Osteoblast (primary cell): Measurements from ENCODE around the gene TCF7L2. TPM values are rescaled to one million over a fixed set of nuclear protein-coding genes. Genes with fewer than 3 reads are reported as not detected.

Source experiments
- DNase-seq: peaks from one replicate; pipeline ENCODE4 v3.0.0; 2011; ENCODE audit warnings: low spot score, mixed read lengths; ENCODE audit not compliant: insufficient read length; ENCODE audit errors: missing footprints
- H2AFZ ChIP-seq: 2 replicates; pipeline ENCODE4 v1.6.0; 2011; ENCODE audit warnings: mild to moderate bottlenecking, low read length
- H3K27ac ChIP-seq: 2 replicates; pipeline ENCODE4 v1.5.1; 2011; ENCODE audit warnings: mild to moderate bottlenecking, low read depth, low read length, moderate library complexity
- H3K27me3 ChIP-seq: 2 replicates; pipeline ENCODE4 v1.6.0; 2012; ENCODE audit warnings: mild to moderate bottlenecking, control low read depth, inconsistent platforms, low read length, moderate library complexity; ENCODE audit not compliant: insufficient read depth
- H3K36me3 ChIP-seq: 2 replicates; pipeline ENCODE4 v1.5.1; 2011; ENCODE audit warnings: mild to moderate bottlenecking, low read length, control low read depth, moderate library complexity; ENCODE audit not compliant: insufficient read depth
- H3K4me1 ChIP-seq: 2 replicates; pipeline ENCODE4 v1.5.1; 2011; ENCODE audit warnings: mild to moderate bottlenecking, low read length, control low read depth, moderate library complexity; ENCODE audit not compliant: insufficient read depth
- H3K4me2 ChIP-seq: 2 replicates; pipeline ENCODE4 v1.6.0; 2011; ENCODE audit warnings: mild to moderate bottlenecking, low read length; ENCODE audit not compliant: insufficient read depth
- H3K4me3 ChIP-seq: fragments of 200-600 bp; sonication (generic); 3 replicates; pipeline ENCODE4 v1.5.1; 2012; ENCODE audit warnings: mild to moderate bottlenecking, low read length, inconsistent platforms; ENCODE audit not compliant: insufficient read depth
- H3K79me2 ChIP-seq: 2 replicates; pipeline ENCODE4 v1.6.0; 2012; ENCODE audit warnings: mild to moderate bottlenecking, low read length, control low read depth, inconsistent platforms; ENCODE audit not compliant: insufficient read depth
- H3K9me3 ChIP-seq: 2 replicates; pipeline ENCODE4 v1.5.1; 2011; ENCODE audit warnings: low read depth, low read length, control low read depth
- H4K20me1 ChIP-seq: 2 replicates; pipeline ENCODE4 v1.6.0; 2012; ENCODE audit warnings: mild to moderate bottlenecking, low read length, control low read depth; ENCODE audit not compliant: insufficient read depth
- CTCF ChIP-seq: IDR thresholded peaks from 2 replicates; pipeline ENCODE4 v1.5.1; 2011; ENCODE audit warnings: mild to moderate bottlenecking, low read depth, low read length, moderate library complexity; ENCODE audit errors: extremely low read depth
- total RNA-seq: library from RNA; depleted of rRNA; stranded (reverse); fragments of >200 nt; gene quantifications from 2 replicates; pipeline ENCODE4 v1.2.3, GENCODE V29; 2012

The TCF7L2 gene
- total RNA-seq, 1 donor: 9.0 TPM

GRCh38 chr10:113005380-113005779 is 55.3 kb downstream of the TCF7L2 start:
- Histone ChIP-seq H2AFZ (no peak overlapping the region), H3K4me3 (no peak overlapping the region), H3K36me3 (no peaks in the 10 kb centered on the region), H3K79me2 (peaks cover 42% of the 10 kb centered on the region), H3K27me3 (no peaks in the 10 kb centered on the region), H4K20me1 (peaks cover 74% of the 10 kb centered on the region), H3K27ac (no peak overlapping the region), H3K9me3 (no peaks in the 10 kb centered on the region), H3K4me2 (no peak overlapping the region), H3K4me1 (no peaks in the 10 kb centered on the region)
- no peak for DNase-seq
- TF ChIP-seq CTCF: no peak

- Histone ChIP-seq H4K20me1 (peaks cover 79% of the 10 kb centered on the region), H3K4me3 (no peak overlapping the region), H3K9me3 (no peaks in the 10 kb centered on the region), H3K36me3 (no peaks in the 10 kb centered on the region), H3K27me3 (no peaks in the 10 kb centered on the region), H3K27ac (no peak overlapping the region), H3K79me2 (peaks cover 55% of the 10 kb centered on the region), H3K4me1 (no peaks in the 10 kb centered on the region), H3K4me2 (no peak overlapping the region), H2AFZ (no peak overlapping the region)
- DNase-seq: no peak
- no peak for TF ChIP-seq CTCF
Observed at GRCh38 chr10:113006656-113007342, 56.8 kb downstream of the TCF7L2 start.

- peaks cover 55% of the 10 kb centered on the region for H3K79me2 ChIP-seq
- H3K27me3 ChIP-seq: no peaks in the 10 kb centered on the region
- no peaks in the 10 kb centered on the region for H3K9me3 ChIP-seq
- no peaks in the 10 kb centered on the region for H3K4me1 ChIP-seq
- H3K4me3 ChIP-seq: no peak overlapping the region
- H2AFZ ChIP-seq: no peak overlapping the region
- peak overlapping the region; percentile 4 for H3K4me2 ChIP-seq
- DNase-seq: no peak
- TF ChIP-seq CTCF: no peak
- peaks cover 79% of the 10 kb centered on the region for H4K20me1 ChIP-seq
- no peak overlapping the region for H3K27ac ChIP-seq
- H3K36me3 ChIP-seq: no peaks in the 10 kb centered on the region
Observed at GRCh38 chr10:113007343-113007771, 57.3 kb downstream of the TCF7L2 start.

- Histone ChIP-seq H3K9me3 (no peaks in the 10 kb centered on the region), H4K20me1 (peaks cover 77% of the 10 kb centered on the region), H3K4me3 (no peak overlapping the region), H3K4me1 (no peaks in the 10 kb centered on the region), H3K27ac (no peak overlapping the region), H3K27me3 (no peaks in the 10 kb centered on the region), H3K79me2 (peaks cover 57% of the 10 kb centered on the region), H2AFZ (no peak overlapping the region), H3K4me2 (peak overlapping the region; percentile 4), H3K36me3 (no peaks in the 10 kb centered on the region)
- DNase-seq: no peak
- TF ChIP-seq CTCF: no peak
Observed at GRCh38 chr10:113007821-113008220, 57.8 kb downstream of the TCF7L2 start.
